ENCODE results near the gene AGPAT2.

GRCh38 chr9:136670576-136671253, 16.5 kb downstream of the AGPAT2 start:
- TF ChIP-seq GATA2 (IDR thresholded peaks at IDR 0.05; ENCODE audit: low read depth, low read length): no peak
- TF ChIP-seq GATA3 (IDR thresholded peaks at IDR 0.05; ENCODE audit: low read depth, low read length): no peak

All from SH-SY5Y (cell line).